PC-9 (cell line): ENCODE measurements around the gene OTOR.

Experiments used
- EZH2 ChIP-seq: fragments of 200-600 bp; sonication (generic); IDR thresholded peaks from 2 replicates; pipeline ENCODE4 v1.8.0; 2017; ENCODE audit warnings: antibody characterized with exemption, low read depth
- TF ChIP-seq, protein P1 (sequence below): fragments of 200-600 bp; sonication (generic); conservative IDR thresholded peaks from 2 replicates; pipeline ENCODE4 v1.6.1; 2017; ENCODE audit warnings: mixed run types, antibody characterized with exemption, mild to moderate bottlenecking, moderate library complexity

GRCh38 chr20:16740365-16741072, 7.6 kb upstream of the OTOR start:
- TF ChIP-seq, protein P1, sequence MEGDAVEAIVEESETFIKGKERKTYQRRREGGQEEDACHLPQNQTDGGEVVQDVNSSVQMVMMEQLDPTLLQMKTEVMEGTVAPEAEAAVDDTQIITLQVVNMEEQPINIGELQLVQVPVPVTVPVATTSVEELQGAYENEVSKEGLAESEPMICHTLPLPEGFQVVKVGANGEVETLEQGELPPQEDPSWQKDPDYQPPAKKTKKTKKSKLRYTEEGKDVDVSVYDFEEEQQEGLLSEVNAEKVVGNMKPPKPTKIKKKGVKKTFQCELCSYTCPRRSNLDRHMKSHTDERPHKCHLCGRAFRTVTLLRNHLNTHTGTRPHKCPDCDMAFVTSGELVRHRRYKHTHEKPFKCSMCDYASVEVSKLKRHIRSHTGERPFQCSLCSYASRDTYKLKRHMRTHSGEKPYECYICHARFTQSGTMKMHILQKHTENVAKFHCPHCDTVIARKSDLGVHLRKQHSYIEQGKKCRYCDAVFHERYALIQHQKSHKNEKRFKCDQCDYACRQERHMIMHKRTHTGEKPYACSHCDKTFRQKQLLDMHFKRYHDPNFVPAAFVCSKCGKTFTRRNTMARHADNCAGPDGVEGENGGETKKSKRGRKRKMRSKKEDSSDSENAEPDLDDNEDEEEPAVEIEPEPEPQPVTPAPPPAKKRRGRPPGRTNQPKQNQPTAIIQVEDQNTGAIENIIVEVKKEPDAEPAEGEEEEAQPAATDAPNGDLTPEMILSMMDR: no peak
- TF ChIP-seq EZH2: no peak
